GM21723 (cell line): ENCODE data around the gene ABCC4.
"Not testable (repeated sequence)": the region's sequence is repeated elsewhere in the genome, so short reads cannot be mapped to it uniquely, and the experiment has no call there.

Source experiments
- ATAC-seq: cut with Tn5 transposase; IDR thresholded peaks from one replicate; pipeline ENCODE4 v1.9.1; 2021; ENCODE audit warnings: mild to moderate bottlenecking, moderate library complexity; ENCODE audit not compliant: unreplicated experiment

ABCC4 gene

GRCh38 chr13:95174517-95174916 is 126.7 kb downstream of the ABCC4 start:
- no peak for ATAC-seq

GRCh38 chr13:95168191-95168590 is 133.1 kb downstream of the ABCC4 start:
- no peak for ATAC-seq

GRCh38 chr13:95167003-95167402 is 134.2 kb downstream of the ABCC4 start:
- not testable (repeated sequence) for ATAC-seq

GRCh38 chr13:95164830-95165229 is 136.4 kb downstream of the ABCC4 start:
- no peak for ATAC-seq

- ATAC-seq = no peak
Observed at GRCh38 chr13:95160112-95160906, 140.9 kb downstream of the ABCC4 start.

GRCh38 chr13:95159458-95159857 is 141.8 kb downstream of the ABCC4 start:
- ATAC-seq = no peak

GRCh38 chr13:95156208-95156607 is 145.0 kb downstream of the ABCC4 start:
- ATAC-seq = no peak

- ATAC-seq = no peak
Observed at GRCh38 chr13:95155504-95155903, 145.7 kb downstream of the ABCC4 start.

- ATAC-seq = no peak
Observed at GRCh38 chr13:95155093-95155492, 146.2 kb downstream of the ABCC4 start.

GRCh38 chr13:95154413-95154886 is 146.8 kb downstream of the ABCC4 start:
- ATAC-seq = no peak

GRCh38 chr13:95153647-95154412 is 147.4 kb downstream of the ABCC4 start:
- no peak for ATAC-seq

GRCh38 chr13:95151942-95152587 is 149.2 kb downstream of the ABCC4 start:
- no peak for ATAC-seq

- no peak for ATAC-seq
Observed at GRCh38 chr13:95150555-95150954, 150.7 kb downstream of the ABCC4 start.

- ATAC-seq = no peak
Observed at GRCh38 chr13:95146486-95146885, 154.8 kb downstream of the ABCC4 start.

GRCh38 chr13:95145587-95145986 is 155.7 kb downstream of the ABCC4 start:
- ATAC-seq = no peak

GRCh38 chr13:95140502-95140901 is 160.7 kb downstream of the ABCC4 start:
- no peak for ATAC-seq

- ATAC-seq = no peak
Observed at GRCh38 chr13:95138876-95139585, 162.2 kb downstream of the ABCC4 start.

GRCh38 chr13:95137096-95137495 is 164.2 kb downstream of the ABCC4 start:
- ATAC-seq = peak; percentile 82

GRCh38 chr13:95136638-95137037 is 164.6 kb downstream of the ABCC4 start:
- no peak for ATAC-seq

GRCh38 chr13:95133498-95133897 is 167.8 kb downstream of the ABCC4 start:
- ATAC-seq = no peak

- ATAC-seq = no peak
Observed at GRCh38 chr13:95129004-95129403, 172.2 kb downstream of the ABCC4 start.
